HEK293 (cell line): ENCODE measurements around the gene FXR1.

Source experiments
- ZNF416 ChIP-seq: fragments of 450-650 bp; formaldehyde crosslinking; IDR thresholded peaks from 2 replicates; pipeline ENCODE4 v1.5.1; 2016; ENCODE audit warnings: missing biosample characterization, missing genetic modification characterization
- ZNF549 ChIP-seq: fragments of 450-650 bp; IDR thresholded peaks from 2 replicates; pipeline ENCODE4 v1.5.1; 2018; ENCODE audit warnings: missing biosample characterization, missing genetic modification characterization, mild to moderate bottlenecking, inconsistent platforms, moderate library complexity
- ZNF658 ChIP-seq: fragments of 450-650 bp; formaldehyde crosslinking; IDR thresholded peaks from 2 replicates; pipeline ENCODE4; 2016; ENCODE audit warnings: missing biosample characterization, missing genetic modification characterization
- TF ChIP-seq, protein P1 (sequence below): fragments of 450-650 bp; formaldehyde crosslinking; IDR thresholded peaks from 2 replicates; pipeline ENCODE4 v1.5.1; 2016; ENCODE audit warnings: missing biosample characterization, missing genetic modification characterization

DNA sequence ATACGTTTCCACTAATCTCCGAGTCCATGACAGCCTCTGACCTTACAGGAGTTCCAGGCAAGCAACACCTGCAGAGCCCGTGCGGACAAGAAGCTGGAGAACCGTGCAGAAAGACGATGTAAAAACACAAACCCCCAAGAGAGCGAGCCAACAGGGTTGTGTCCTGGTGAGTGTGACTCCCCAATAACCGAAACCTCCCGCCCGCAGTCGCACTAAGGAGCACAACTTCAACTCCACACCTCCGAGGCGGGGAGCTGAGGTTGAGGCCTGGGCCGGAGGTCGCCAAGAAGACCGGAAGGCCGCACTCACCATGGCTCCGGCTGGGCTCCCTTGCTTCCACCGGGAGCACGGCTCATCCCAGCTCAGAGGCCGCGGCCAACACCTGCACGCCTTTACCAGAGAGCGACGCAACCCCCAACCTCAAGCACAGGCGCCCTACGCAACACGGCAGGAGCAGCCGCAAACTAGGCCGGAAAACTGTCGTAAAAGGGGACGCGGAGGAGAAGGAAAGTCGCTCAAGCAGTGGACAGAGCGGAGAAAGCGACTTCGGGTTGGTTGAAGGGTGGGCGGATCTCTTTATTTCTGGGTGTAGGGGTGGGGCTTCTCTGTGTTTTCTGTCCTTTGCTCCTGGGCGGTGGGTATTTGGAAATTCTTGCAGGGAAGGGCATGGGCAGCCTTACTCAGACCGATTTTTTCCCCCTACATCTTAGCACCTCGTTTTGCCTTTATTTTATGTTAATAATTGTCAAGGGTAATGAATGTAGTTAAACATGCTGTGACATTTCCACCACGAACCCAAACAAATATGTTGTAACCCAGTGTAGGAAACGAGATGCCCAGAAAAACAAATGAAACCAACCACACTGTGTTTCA lies 77.1 kb downstream of the FXR1 start, which contains the start of gene DNAJC19:
- TF ChIP-seq, protein P1, sequence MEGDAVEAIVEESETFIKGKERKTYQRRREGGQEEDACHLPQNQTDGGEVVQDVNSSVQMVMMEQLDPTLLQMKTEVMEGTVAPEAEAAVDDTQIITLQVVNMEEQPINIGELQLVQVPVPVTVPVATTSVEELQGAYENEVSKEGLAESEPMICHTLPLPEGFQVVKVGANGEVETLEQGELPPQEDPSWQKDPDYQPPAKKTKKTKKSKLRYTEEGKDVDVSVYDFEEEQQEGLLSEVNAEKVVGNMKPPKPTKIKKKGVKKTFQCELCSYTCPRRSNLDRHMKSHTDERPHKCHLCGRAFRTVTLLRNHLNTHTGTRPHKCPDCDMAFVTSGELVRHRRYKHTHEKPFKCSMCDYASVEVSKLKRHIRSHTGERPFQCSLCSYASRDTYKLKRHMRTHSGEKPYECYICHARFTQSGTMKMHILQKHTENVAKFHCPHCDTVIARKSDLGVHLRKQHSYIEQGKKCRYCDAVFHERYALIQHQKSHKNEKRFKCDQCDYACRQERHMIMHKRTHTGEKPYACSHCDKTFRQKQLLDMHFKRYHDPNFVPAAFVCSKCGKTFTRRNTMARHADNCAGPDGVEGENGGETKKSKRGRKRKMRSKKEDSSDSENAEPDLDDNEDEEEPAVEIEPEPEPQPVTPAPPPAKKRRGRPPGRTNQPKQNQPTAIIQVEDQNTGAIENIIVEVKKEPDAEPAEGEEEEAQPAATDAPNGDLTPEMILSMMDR (tag by site-specific recombination): no peak
- TF ChIP-seq ZNF658 (tag by site-specific recombination) (no peak), ZNF549 (no peak), ZNF416 (tag by site-specific recombination) (no peak)
